VCaP (cell line): ENCODE measurements around the gene CDH11.

Source experiments
- H3K27ac ChIP-seq: fragments of 450-650 bp; 2 replicates; pipeline ENCODE4 v1.5.1; 2017
- CTCF ChIP-seq: fragments of 450-650 bp; conservative IDR thresholded peaks from 2 replicates; pipeline ENCODE4 v1.5.1; 2017; ENCODE audit warnings: mild to moderate bottlenecking, moderate library complexity

The CDH11 gene

GRCh38 chr16:65005696-65006095 is 116.2 kb downstream of the CDH11 start:
- no peak for TF ChIP-seq CTCF
- no peak overlapping the region for H3K27ac ChIP-seq

DNA sequence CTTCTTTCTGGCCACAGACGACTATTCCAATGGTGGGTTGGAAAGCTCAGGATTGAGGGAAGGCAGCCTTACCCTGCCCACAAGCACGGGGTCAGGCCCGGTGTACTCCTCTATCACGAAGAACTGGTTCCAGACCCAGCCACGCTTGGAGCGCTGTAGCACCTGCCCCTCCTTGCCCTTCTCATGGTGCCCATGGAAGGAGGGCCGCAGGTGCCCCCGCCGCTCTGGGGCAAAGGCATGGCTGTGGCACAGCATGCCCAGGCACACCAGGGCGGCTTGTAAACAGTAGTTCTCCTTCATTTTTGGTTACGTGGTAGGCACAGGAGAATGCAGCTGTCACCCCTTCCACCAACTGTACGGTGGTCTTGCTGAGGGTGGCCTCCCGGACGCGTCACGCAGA is 117.3 kb downstream of the CDH11 start:
- no peak for TF ChIP-seq CTCF
- H3K27ac ChIP-seq = no peak overlapping the region

DNA sequence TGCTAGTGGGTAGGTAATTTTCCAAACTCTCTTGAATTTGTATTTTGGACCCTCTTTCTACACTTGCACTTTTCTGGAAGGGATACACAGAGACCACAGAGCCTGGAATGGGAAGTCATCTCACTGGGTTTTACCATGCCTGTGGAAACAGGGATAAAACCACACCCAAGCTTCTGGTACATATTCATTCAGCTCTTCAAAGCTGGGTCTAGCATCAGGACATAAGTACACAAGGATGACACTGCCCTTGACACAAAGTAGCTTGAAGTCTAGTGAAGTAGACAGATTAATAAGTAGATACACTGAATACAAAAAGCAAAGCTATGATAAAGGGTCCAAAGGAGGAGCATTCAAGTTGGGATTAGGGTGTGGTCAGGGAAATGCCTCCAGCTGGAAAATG is 118.2 kb downstream of the CDH11 start:
- TF ChIP-seq CTCF = no peak
- H3K27ac ChIP-seq = no peak overlapping the region

- H3K27ac ChIP-seq = no peak overlapping the region
- TF ChIP-seq CTCF = no peak
These were observed 119.6 kb downstream of the CDH11 start for GRCh38 chr16:65002265-65002664.

DNA sequence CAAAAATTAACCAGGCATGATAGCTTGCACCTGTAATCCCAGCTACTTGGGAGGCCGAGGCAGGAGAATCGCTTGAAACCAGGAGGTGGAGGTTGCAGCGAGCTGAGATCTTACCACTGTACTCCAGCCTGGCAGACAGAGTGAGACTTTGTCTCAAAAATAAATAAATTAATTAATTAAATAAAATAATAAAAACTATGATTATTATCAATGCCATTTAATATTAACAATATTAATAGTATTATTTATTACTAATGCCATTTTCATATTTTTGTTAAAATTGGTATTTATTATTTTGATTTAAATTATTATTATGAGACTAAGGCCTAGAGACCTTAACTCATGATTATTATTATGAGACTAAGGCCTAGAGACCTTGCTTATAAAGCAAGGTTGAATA is 121.2 kb downstream of the CDH11 start:
- no peak overlapping the region for H3K27ac ChIP-seq
- no peak for TF ChIP-seq CTCF

DNA sequence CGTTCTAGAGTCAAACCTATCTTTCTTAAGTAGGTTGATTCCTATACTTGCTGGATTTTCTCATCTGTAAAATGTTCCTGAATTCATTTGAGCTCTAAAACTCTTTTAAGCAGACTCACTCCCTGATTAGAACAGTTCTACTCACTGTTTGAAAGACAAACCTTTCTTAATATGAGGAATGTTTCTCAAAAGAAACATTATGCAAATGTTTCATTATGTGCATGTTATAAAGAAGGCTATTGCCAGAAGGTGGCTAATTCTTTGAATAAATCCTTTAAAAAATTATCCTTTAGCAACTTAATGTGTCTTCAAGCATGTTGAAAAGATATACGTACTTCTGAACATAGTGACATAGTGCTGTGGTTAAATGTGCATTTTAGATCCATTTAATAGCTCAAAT is 124.1 kb downstream of the CDH11 start:
- no peak overlapping the region for H3K27ac ChIP-seq
- TF ChIP-seq CTCF = no peak

DNA sequence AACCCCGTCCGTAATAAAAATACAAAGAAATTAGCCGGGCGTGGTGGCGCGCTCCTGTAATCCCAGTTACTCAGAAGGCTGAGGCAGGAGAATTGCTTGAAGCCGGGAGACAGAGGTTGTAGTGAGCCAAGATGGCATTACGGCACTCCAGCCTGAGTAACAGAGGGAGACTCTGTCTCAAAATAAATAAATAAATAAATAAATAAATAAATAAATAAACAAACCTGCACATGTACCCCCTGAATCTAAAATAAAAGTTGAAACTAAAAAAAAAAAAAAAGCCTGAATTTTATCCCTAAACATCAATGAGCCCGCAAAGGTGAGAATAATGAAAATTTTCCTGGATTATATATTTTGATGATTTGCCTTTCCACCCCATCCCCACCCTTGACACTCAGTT is 124.7 kb downstream of the CDH11 start:
- no peak for TF ChIP-seq CTCF
- no peak overlapping the region for H3K27ac ChIP-seq

- TF ChIP-seq CTCF = no peak
These were observed 125.2 kb downstream of the CDH11 start for GRCh38 chr16:64996641-64997040.

More at GRCh38 chr16:64996641-64997040, 125.2 kb downstream of the CDH11 start:
- H3K27ac ChIP-seq = no peak overlapping the region
